Thyroid gland (tissue), 4 donors: ENCODE data around the gene C10orf62. TPM values are rescaled to one million over a fixed set of nuclear protein-coding genes. Genes with fewer than 3 reads are reported as not detected.
A peak's percentile ranks its signal among the peaks of the same experiment; 100 is the strongest.

Source experiments
- DNase-seq, 2 donors: peaks; one replicate each; pipeline ENCODE4 v3.0.0-alpha.2; 2019
- H3K27ac ChIP-seq, 3 donors: fragments of 200-600 bp; sonication (generic); 1 replicate in 2 of 3; 2 replicates in 1 of 3; pipeline ENCODE4 v1.5.1; 2016 to 2019; ENCODE audit warnings: mild to moderate bottlenecking in 1 of 3, moderate library complexity in 1 of 3
- H3K27me3 ChIP-seq: fragments of 200-600 bp; sonication (generic); one replicate; pipeline ENCODE4 v1.5.1; 2019
- H3K36me3 ChIP-seq, 2 donors: fragments of 200-600 bp; sonication (generic); one replicate each; pipeline ENCODE4 v1.5.1; 2016 to 2019
- H3K4me1 ChIP-seq, 2 donors: fragments of 200-600 bp; sonication (generic); one replicate each; pipeline ENCODE4 v1.5.1; 2017 to 2019
- H3K4me3 ChIP-seq, 3 donors: fragments of 200-600 bp; sonication (generic); replicated peaks in 1 of 3; 1 replicate in 2 of 3; 2 replicates in 1 of 3; pipeline ENCODE4 v1.5.1; 2016; ENCODE audit warnings: mild to moderate bottlenecking in 1 of 3
- H3K9me3 ChIP-seq: fragments of 200-600 bp; sonication (generic); one replicate; pipeline ENCODE4 v1.5.1; 2017
- POLR2A ChIP-seq, 2 donors: fragments of 450-650 bp; IDR thresholded peaks; one replicate each; pipeline ENCODE4 v1.6.1; 2017; ENCODE audit warnings: antibody characterized with exemption in 2 of 2, mild to moderate bottlenecking in 2 of 2, moderate library complexity in 1 of 2
- WGBS, 2 donors: methylation state at CpG; one replicate each; pipeline ENCODE4 v1.1.5; 2017; 5-methylcytosine and 5-hydroxymethylcytosine counted together
- intact Hi-C: fragments of 100-400 bp; cut with DNase I; formaldehyde crosslinking; loops from one replicate; pipeline ENCODE4 v1.15.1; 2023
- total RNA-seq, 4 donors: library from RNA; depleted of rRNA; stranded (reverse); fragments of >200 nt; gene quantifications; one replicate each; pipeline ENCODE4 v1.2.3, GENCODE V29; 2016
- TF ChIP-seq, protein P1 (sequence below), 6 experiments: fragments of 200-600 bp in 3 of 6; fragments of 450-650 bp in 3 of 6; sonication (generic) in 3 of 6; IDR thresholded peaks; one replicate each; pipeline ENCODE4 v1.5.1; 2016 to 2019; ENCODE audit warnings: antibody characterized with exemption in 6 of 6, mild to moderate bottlenecking in 2 of 6, inconsistent platforms in 1 of 6, moderate library complexity in 1 of 6

The C10orf62 gene
- total RNA-seq, 4 donors from 2014 or later, result 1.0 to 1.1 TPM; not detected in 2

DNA sequence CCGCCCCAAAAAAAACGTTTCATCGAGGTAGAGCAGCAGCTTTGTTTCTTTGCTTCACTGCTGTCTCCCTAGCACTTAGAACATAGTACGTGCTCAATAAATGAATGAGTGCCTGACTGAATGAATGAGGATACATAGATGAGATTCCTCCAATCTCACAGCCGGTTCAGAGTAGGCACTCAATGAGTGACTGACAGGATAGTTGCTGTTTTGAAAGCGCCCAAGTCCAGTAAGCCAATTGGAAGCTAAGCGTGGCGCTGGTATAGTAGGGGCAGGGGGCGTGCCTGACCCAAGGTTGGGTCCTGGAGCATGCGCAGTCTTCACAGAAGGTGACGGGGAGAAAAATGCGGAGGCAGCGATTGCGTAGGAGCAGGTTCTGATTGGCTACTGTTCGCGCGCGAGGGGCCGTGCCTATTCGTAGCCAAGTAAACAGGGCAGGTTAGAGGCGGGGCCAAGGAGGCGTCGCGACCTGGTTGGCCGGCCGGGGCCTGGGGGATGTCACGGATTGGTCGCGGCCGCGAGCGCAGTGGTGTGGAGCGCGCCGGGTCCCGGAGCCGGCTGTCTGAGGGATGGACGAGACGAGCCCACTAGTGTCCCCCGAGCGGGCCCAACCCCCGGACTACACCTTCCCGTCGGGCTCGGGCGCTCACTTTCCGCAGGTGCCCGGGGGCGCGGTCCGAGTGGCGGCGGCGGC is 50.8 kb downstream of the C10orf62 start, which contains the start of gene PI4K2A:
TSS of gene PI4K2A (plus strand) at position 498 of the 694 bp plus-strand sequence. CDS start at position 570, 72 bp downstream.
- Histone ChIP-seq H3K36me3 (no peaks in the 10 kb centered on the region), H3K4me1 (peaks cover 11 to 18% of the 10 kb centered on the region in 2 donors), H3K27me3 (no peaks in the 10 kb centered on the region), H3K4me3 (peak within 1 kb of the TSS; percentile 78 to 95 (median 88)), H3K27ac (peak within 1 kb of the TSS; percentile 45 to 81 (median 78)), H3K9me3 (no peaks in the 10 kb centered on the region)
- WGBS, 2 donors, result 4 to 14% methylated on average over 6 to 28 of the region's 54 CpGs
- peak; percentile 99 to 100 for DNase-seq
- TF ChIP-seq POLR2A (IDR thresholded peaks at IDR 0.05), result peak; percentile 2 to 93
- TF ChIP-seq, protein P1, sequence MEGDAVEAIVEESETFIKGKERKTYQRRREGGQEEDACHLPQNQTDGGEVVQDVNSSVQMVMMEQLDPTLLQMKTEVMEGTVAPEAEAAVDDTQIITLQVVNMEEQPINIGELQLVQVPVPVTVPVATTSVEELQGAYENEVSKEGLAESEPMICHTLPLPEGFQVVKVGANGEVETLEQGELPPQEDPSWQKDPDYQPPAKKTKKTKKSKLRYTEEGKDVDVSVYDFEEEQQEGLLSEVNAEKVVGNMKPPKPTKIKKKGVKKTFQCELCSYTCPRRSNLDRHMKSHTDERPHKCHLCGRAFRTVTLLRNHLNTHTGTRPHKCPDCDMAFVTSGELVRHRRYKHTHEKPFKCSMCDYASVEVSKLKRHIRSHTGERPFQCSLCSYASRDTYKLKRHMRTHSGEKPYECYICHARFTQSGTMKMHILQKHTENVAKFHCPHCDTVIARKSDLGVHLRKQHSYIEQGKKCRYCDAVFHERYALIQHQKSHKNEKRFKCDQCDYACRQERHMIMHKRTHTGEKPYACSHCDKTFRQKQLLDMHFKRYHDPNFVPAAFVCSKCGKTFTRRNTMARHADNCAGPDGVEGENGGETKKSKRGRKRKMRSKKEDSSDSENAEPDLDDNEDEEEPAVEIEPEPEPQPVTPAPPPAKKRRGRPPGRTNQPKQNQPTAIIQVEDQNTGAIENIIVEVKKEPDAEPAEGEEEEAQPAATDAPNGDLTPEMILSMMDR (IDR thresholded peaks at IDR 0.05), result no peak
- intact Hi-C loops, result no loop called here

Other genes starting within 250 kb of the C10orf62 start
- gene RRP12, start 188.4 kb upstream of the C10orf62 start, total RNA-seq, result 10 to 100 TPM in 3 of 4 donors, 1 to 10 TPM in 1; 8.3 to 27.4 (median 15.0) TPM
- gene PGAM1, start 163.5 kb upstream of the C10orf62 start, total RNA-seq, result 100 to 1,000 TPM; 157 to 269 (median 191) TPM
- gene EXOSC1, start 143.7 kb upstream of the C10orf62 start, total RNA-seq, result 10 to 100 TPM; 23.6 to 51.1 (median 29.2) TPM
- gene ZDHHC16, start 143.5 kb upstream of the C10orf62 start, total RNA-seq, result 10 to 100 TPM; 36.1 to 52.5 (median 36.5) TPM
- gene MMS19, start 91.3 kb upstream of the C10orf62 start, total RNA-seq, result 10 to 100 TPM; 64.7 to 85.7 (median 75.2) TPM
- gene UBTD1, start 90.8 kb upstream of the C10orf62 start, total RNA-seq, result 10 to 100 TPM in 3 of 4 donors, 1 to 10 TPM in 1; 7.8 to 27.8 (median 20.0) TPM
- gene ANKRD2, start 16.9 kb upstream of the C10orf62 start, total RNA-seq, result not detected
- gene HOGA1, start 5.3 kb upstream of the C10orf62 start, total RNA-seq, result 1 to 10 TPM in 2 of 4 donors, under 1 TPM in 2; 0.67 to 4.5 (median 0.93) TPM
- gene MORN4, start 43.8 kb downstream of the C10orf62 start, total RNA-seq, result 10 to 100 TPM in 2 of 4 donors, 1 to 10 TPM in 2; 4.6 to 18.9 (median 9.7) TPM
- gene PI4K2A, start 51.0 kb downstream of the C10orf62 start, total RNA-seq, result 10 to 100 TPM; 19.9 to 31.3 (median 24.1) TPM
- gene AVPI1, start 97.5 kb downstream of the C10orf62 start, total RNA-seq, result 10 to 100 TPM in 2 of 4 donors, 1 to 10 TPM in 2; 6.7 to 17.8 (median 11.2) TPM
- 10 to 100 TPM in 2 of 4 donors, 1 to 10 TPM in 2; 6.0 to 46.6 (median 10.5) TPM for gene MARVELD1, start 124.0 kb downstream of the C10orf62 start, total RNA-seq
- 10 to 100 TPM; 18.4 to 43.5 (median 24.8) TPM for gene ZFYVE27, start 147.4 kb downstream of the C10orf62 start, total RNA-seq
- gene SFRP5, start 182.3 kb downstream of the C10orf62 start, total RNA-seq, result under 1 TPM in 2 of 4 donors, not detected in 2; 0.22 to 0.40 TPM